Epidermal melanocyte (primary cell): ENCODE data around the gene SLC7A14.

Experiments
- DNase-seq: peaks from one replicate; pipeline ENCODE4 v3.0.0; 2011; ENCODE audit warnings: low spot score; ENCODE audit not compliant: insufficient read length

SLC7A14 gene

GRCh38 chr3:170499562-170500156 is 86.2 kb downstream of the SLC7A14 start:
- DNase-seq = no peak

GRCh38 chr3:170497207-170498095 is 88.4 kb downstream of the SLC7A14 start:
- DNase-seq = no peak

GRCh38 chr3:170496868-170497140 is 89.1 kb downstream of the SLC7A14 start:
- DNase-seq = no peak

- no peak for DNase-seq
These were observed 89.6 kb downstream of the SLC7A14 start for GRCh38 chr3:170496026-170496867.

- DNase-seq = no peak
These were observed 91.1 kb downstream of the SLC7A14 start for GRCh38 chr3:170494766-170495165.

DNA sequence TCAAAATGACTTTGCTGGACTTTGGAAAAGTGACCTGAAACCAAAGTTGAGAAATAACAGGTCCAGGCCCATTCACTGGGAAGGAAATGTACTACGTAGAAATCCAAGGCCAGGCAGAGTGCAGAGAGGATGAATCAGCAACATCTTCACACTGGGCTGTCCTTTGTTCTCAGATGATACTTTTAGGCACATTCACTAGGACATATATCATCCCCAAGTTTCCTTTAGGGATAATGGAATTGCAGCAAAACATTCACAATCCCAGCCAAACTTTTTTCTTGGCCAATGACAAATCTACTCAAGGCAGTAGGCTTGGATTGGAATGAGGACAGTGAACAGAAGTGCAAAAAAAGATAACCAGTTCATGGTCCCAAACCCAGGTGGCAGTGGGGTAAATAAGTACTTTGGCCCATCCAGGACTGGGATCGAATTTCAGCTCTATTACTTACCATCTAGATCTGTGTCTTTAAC is 92.1 kb downstream of the SLC7A14 start:
- DNase-seq = no peak

DNA sequence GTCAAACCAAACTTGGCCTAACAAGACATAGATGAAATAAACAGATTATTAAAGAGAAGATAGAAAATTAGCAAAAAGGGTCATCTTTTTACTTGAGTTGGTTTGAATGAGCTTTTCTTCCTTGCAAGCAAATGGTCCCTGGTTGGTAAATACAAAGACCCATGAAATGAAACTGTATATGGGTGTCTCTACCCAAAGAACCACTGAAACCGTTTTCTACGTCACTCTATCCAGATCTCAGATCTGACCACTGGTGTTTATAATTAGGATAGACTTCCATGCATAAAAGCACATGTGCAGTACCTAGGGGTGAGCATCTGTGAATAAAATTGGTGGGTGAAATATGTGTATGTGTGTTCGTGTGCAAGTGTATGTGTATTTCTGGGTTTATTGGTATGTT is 94.0 kb downstream of the SLC7A14 start:
- DNase-seq = no peak

GRCh38 chr3:170490828-170491560 is 94.9 kb downstream of the SLC7A14 start:
- DNase-seq = no peak

DNA sequence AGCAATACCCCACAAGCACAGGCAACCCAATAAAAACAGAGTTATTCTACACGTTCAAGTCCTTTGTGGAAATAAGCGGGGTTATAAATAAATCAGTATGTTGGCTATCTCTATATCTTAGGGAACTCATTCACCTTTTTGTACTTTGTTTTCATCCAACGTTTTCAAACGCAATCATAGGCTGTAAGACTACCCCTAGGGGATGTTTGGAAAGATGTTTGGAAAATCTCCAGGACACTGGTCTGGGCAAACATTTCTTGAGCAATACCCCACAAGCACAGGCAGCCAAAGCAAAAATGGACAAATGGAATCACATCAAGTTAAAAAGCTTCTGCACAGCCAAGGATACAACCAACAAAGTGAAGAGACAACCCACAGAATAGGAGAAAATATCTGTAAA is 97.1 kb downstream of the SLC7A14 start:
- no peak for DNase-seq

DNA sequence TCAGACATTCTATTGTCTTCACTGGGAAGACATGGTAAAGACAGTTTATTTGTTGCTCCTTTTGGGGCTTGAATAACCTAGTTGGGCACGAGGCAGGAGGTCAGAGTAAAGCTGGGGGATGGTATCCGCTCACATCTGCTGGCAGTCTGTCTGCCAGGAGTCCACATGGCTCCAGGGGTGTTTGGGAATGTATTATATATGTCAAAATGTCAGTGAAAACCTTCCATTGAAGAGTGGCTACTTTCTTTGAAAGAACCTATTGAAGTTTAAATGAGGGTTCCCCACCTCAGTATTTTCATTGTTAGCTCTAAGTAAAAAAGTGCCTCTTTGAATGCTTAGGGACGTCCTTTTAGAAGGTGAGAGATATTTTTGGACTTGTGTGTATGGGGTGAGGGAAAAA is 98.8 kb downstream of the SLC7A14 start:
- DNase-seq = no peak

DNA sequence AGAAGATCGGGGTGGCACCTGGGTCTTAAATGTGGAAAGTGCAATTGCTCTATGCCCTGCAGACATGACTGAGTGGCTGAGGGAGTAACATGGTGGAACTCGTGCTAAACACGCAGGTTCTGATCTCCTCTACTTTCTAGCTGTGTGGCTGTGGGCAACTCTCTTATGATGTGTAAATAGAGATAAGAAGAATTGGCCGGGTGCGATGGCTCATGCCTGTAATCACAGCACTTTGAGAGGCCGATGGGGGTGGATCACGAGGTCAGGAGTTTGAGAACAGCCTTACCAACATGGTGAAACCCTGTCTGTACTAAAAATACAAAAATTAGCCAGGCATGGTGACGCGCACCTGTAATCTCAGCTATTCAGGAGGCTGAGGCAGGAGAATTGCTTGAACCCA is 99.5 kb downstream of the SLC7A14 start:
- no peak for DNase-seq

GRCh38 chr3:170485696-170486095 is 100.2 kb downstream of the SLC7A14 start:
- no peak for DNase-seq

- no peak for DNase-seq
These were observed 100.6 kb downstream of the SLC7A14 start for GRCh38 chr3:170485294-170485693.

GRCh38 chr3:170484869-170485268 is 101.0 kb downstream of the SLC7A14 start:
- DNase-seq = no peak

GRCh38 chr3:170483485-170484262 is 102.2 kb downstream of the SLC7A14 start:
- no peak for DNase-seq

DNA sequence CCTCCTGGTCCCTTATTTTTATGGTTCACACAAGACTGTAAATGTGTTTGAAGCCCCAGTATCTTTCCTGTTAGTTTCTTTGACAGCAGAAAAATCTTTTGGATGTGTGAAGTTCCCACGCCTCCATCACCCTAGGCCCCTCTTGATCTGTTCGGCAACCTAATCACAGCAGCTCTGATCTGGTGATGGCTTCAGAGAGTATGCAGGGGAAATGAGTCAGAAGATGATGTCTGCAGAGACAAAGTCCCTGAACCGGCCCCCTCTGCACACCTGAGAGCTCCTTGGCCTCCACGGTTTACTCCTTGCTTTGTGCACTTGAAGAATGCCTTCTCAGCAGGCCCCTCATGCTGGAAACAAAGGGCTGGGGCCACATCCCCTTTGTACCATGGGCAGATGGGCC is 103.7 kb downstream of the SLC7A14 start:
- no peak for DNase-seq

GRCh38 chr3:170480111-170480510 is 105.8 kb downstream of the SLC7A14 start:
- DNase-seq = no peak

DNA sequence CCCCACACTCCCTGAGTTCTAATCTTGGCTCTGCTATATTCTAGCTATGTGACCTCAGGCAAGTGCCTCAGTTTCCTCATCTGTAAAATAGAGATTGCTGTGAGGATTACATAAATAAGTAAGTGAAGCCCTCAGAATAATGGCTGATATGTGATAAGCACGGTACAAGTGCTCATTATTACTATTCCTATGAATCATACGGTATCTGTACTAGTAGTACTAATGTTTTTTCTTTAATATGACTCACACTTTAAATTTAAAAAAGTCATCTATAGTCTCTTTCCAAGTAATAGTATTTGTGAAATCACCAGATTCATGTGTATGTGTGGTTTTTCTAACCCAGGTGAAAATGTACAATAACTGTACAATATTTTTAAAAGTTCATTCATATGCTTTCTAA is 108.5 kb downstream of the SLC7A14 start:
- no peak for DNase-seq

- DNase-seq = no peak
These were observed 109.6 kb downstream of the SLC7A14 start for GRCh38 chr3:170476291-170476690.

DNA sequence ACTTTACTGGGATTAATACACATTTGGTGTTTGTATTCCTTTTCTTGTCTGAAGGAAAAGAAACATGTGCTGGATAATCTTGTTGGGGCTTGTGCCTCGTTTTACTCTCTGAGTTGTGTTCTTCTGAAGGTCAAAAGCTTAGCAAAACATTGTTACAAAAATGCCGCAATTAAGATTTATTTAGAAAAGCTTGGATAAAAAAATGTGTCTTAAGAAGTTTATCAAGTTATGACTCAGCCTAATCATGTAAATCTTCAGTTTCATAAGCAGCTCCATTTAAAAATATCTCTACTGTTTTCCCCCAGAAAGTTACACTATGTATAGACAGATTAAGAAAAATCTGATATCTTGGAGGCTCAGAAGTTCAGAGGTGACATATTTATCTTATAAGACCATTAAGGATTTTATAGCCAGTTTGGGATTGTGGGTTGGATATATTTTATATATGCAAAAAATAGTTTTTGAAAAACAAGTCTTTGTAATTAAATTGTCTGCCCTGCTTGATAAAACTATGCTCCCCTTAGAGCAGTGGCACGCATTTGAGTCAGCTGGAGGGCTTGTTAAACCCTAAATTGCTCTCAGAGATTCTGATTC is 110.7 kb downstream of the SLC7A14 start:
- DNase-seq = no peak
